Activated naive CD4-positive, alpha-beta T cell treated with anti-CD3 and anti-CD28 coated beads for 36 hours (primary cell): Measurements from ENCODE around the gene RBKS. TPM values are rescaled to one million over a fixed set of nuclear protein-coding genes. Genes with fewer than 3 reads are reported as not detected.

Source experiments
- CTCF ChIA-PET: fragments of 350-600 bp; sonication (Branson Sonifier 250); formaldehyde crosslinking; loops from one replicate; lab custom pipeline; 2021; ENCODE audit warnings: antibody characterized with exemption; lab: Charles Lee
- DNase-seq: peaks from one replicate; pipeline ENCODE4 v3.0.0-alpha.2; 2020
- H3K27ac Mint-ChIP-seq: one replicate; pipeline ENCODE4 v1.8.0; 2021; ENCODE audit warnings: mild to moderate bottlenecking, mixed read lengths
- H3K27me3 Mint-ChIP-seq: one replicate; pipeline ENCODE4 v1.8.0; 2021; ENCODE audit warnings: low read depth, mixed read lengths
- H3K36me3 Mint-ChIP-seq: one replicate; pipeline ENCODE4 v1.8.0; 2021; ENCODE audit warnings: low read depth, mixed read lengths
- H3K4me1 Mint-ChIP-seq: one replicate; pipeline ENCODE4 v1.8.0; 2021; ENCODE audit warnings: low read depth, mixed read lengths
- H3K4me3 Mint-ChIP-seq: one replicate; pipeline ENCODE4 v1.8.0; 2021; ENCODE audit warnings: mild to moderate bottlenecking, moderate library complexity, mixed read lengths
- H3K9me3 Mint-ChIP-seq: one replicate; pipeline ENCODE4 v1.8.0; 2021; ENCODE audit warnings: mixed read lengths
- intact Hi-C: fragments of 100-400 bp; cut with micrococcal nuclease; formaldehyde crosslinking; loops from one replicate; pipeline ENCODE4 v1.15.1; 2023
- total RNA-seq, 2 experiments: library from RNA; stranded (reverse); gene quantifications; one replicate each; pipeline ENCODE4 v1.2.3, GENCODE V29; 2021

The RBKS gene
- total RNA-seq, 2 experiments from 2014 or later = 1.1 to 1.2 TPM

DNA sequence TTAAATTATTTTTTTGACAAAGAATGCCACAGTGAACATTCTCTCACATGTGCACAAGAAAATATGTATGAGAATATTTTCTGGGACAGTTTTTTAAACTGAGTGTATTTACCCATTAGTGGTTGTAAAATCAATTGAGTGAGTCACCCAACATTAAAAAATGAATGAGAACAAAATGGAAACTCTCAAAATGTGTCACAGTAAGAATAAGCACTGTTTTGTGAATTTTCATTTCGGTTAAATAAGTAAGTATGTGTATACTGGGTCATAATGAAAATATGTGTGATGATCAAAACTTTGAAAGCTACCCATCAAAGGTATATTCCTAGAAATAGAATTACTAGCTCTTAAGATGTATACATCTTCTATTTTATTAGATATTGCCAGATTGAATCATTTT lies 11.9 kb upstream of the RBKS start:
- intact Hi-C loops = loop anchor here (1.0 to 5.0 kb wide), 8 partner anchors 12 to 545 kb away; partner anchors contain the start of genes BABAM2 and RBKS
- Mint-ChIP-seq H3K4me3 (no peak overlapping the region), H3K9me3 (no peaks in the 10 kb centered on the region), H3K27me3 (no peaks in the 10 kb centered on the region), H3K27ac (no peak overlapping the region), H3K36me3 (peaks cover 21% of the 10 kb centered on the region), H3K4me1 (peaks cover 54% of the 10 kb centered on the region)
- CTCF ChIA-PET = no interaction called here
- DNase-seq = no peak

DNA sequence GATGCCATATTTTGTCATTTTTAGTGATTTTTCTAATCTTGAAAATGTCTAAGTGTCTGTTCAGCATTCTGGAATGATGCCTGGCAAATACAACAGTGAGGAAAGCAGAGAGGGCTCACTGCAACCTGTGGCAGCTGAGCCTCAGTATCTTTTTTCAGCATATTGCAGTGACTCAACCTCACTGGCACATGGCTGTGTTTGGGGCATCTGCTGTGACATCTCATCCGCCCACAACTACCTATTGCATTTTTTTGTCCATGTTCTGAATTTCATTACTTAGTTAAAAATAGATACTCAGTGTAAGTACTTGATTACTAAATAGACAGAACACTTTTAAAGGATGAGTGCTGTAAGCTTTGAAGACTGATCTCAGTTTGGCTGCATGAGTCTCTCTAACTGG lies 11.0 kb upstream of the RBKS start:
- peak; percentile 42 for DNase-seq
- H3K27me3 Mint-ChIP-seq = no peaks in the 10 kb centered on the region
- CTCF ChIA-PET = interaction anchor here (0.6 kb wide), 1 partner anchor 29 kb away, joined by 3 read pairs; no protein-coding TSS in a partner anchor
- intact Hi-C loops = loop anchor here (5.0 kb wide), 2 partner anchors 76 to 546 kb away; no protein-coding TSS in a partner anchor
- no peak overlapping the region for H3K4me3 Mint-ChIP-seq
- no peak overlapping the region for H3K27ac Mint-ChIP-seq
- peaks cover 29% of the 10 kb centered on the region for H3K36me3 Mint-ChIP-seq
- H3K4me1 Mint-ChIP-seq = peaks cover 58% of the 10 kb centered on the region
- H3K9me3 Mint-ChIP-seq = no peaks in the 10 kb centered on the region

DNA sequence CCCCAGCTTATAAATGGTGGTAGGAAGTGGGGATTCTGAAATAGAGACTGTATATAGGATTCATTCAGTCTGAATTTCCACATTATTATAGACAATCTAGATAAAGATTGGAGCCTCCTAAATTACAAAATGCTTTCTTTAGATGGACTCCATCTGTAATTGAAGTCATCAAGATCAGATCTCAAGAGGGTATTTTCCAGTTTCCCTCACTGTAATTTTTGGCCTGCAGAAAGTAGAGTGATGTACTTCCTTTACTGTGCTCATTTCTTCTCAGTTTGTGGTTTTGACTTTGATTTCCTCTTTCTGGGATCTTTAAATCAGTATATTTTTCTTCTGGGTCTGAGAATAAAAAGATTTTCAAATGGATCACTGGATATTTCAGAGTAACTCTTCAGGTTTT lies 7.5 kb upstream of the RBKS start:
- Mint-ChIP-seq H3K9me3 (no peaks in the 10 kb centered on the region), H3K27me3 (no peaks in the 10 kb centered on the region), H3K4me1 (peaks cover 64% of the 10 kb centered on the region), H3K4me3 (no peak overlapping the region), H3K36me3 (peaks cover 42% of the 10 kb centered on the region), H3K27ac (no peak overlapping the region)
- intact Hi-C loops = no loop called here
- DNase-seq = no peak
- CTCF ChIA-PET = no interaction called here

DNA sequence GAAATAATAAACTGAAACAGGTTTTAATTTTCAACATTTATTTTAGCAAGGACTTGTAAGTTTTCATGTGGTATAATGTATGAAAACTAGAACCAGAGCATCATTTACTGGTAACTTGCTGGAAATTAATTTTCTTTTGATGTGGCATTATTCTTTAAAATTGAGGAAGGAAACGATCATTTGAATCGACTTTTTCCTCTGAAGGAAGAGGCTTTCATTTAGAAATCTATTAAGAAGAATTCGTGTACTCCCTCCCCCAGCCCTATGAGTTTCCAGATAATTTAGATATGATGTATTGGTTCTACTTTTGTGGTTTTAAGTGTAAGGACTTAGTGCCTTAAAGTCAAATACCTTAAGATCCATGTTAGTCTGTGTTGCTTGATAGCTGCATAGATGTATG lies 2.8 kb upstream of the RBKS start:
- H3K27ac Mint-ChIP-seq = no peak overlapping the region
- H3K9me3 Mint-ChIP-seq = no peaks in the 10 kb centered on the region
- peaks cover 65% of the 10 kb centered on the region for H3K4me1 Mint-ChIP-seq
- peaks cover 39% of the 10 kb centered on the region for H3K36me3 Mint-ChIP-seq
- no peak for DNase-seq
- CTCF ChIA-PET = no interaction called here
- intact Hi-C loops = loop anchor here (5.0 kb wide), 3 partner anchors 176 to 519 kb away; no protein-coding TSS in a partner anchor
- no peak overlapping the region for H3K4me3 Mint-ChIP-seq
- H3K27me3 Mint-ChIP-seq = no peaks in the 10 kb centered on the region

DNA sequence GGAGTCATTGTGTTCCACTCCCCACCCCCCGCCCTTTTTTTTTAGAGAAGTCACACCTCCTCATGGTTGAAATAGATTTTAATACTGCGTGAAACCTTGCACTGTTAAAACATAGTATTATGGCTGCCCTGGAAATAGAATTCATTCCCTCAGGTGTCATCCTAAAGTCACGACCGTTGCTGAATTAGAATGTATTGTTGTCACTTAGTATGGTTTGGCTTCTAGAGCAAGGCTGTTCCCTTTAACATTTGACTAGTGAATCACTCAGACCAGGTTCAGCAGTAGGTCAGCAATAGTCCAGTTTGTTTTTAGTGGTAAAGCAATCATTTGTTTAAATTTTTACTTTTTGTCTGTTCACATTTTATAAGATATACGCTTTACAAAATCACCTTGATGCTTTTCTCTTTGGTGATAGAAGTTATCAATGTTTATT lies 1.5 kb upstream of the RBKS start:
- no peak for DNase-seq
- H3K4me3 Mint-ChIP-seq = peak overlapping the region; percentile 96
- peak overlapping the region; percentile 97 for H3K27ac Mint-ChIP-seq
- intact Hi-C loops = loop anchor here (1.0 to 5.0 kb wide), 5 partner anchors 64 to 521 kb away; no protein-coding TSS in a partner anchor
- H3K27me3 Mint-ChIP-seq = no peaks in the 10 kb centered on the region
- peaks cover 30% of the 10 kb centered on the region for H3K36me3 Mint-ChIP-seq
- CTCF ChIA-PET = no interaction called here
- peaks cover 52% of the 10 kb centered on the region for H3K4me1 Mint-ChIP-seq
- no peaks in the 10 kb centered on the region for H3K9me3 Mint-ChIP-seq

DNA sequence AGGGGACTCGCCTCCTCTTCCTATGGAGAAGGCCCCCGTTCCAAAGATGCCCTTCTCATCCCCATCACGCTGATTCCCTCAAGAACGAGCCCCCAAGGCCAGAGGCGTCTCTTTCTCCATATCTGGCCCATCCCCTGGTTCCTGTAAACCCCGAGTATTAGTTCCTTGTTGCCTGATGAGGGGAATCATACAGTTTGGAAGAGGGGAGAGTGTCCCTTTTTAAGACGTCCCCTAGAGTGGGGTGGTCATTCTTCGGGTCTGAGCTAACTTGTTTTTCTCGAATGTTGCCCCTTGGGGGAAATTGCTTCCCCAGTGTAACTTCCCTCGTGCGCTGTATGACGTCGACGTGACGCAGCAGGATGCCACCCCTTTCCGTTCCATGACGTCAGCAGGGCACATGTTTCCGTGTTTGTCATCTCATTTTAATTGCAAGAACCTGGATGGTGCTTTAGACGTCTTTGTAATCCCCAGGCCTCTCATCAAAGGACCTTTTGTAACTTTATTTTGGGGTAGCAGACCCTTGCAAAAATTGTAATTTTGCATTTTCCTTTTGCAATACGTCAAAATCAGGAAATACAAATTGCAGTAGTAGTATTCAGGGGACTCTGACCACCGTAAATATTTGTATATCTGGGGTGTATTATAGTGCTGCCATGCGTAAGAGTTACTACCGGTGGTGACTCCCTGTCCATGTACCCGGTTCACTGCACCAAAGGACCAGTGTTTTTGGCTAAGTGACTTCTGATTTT lies 911 bp upstream of the RBKS start:
- CTCF ChIA-PET = no interaction called here
- H3K27ac Mint-ChIP-seq = peak overlapping the region; percentile 97
- H3K36me3 Mint-ChIP-seq = peaks cover 24% of the 10 kb centered on the region
- no peaks in the 10 kb centered on the region for H3K27me3 Mint-ChIP-seq
- H3K4me3 Mint-ChIP-seq = peak overlapping the region; percentile 96
- no peaks in the 10 kb centered on the region for H3K9me3 Mint-ChIP-seq
- intact Hi-C loops = loop anchor here (1.0 to 5.0 kb wide), 7 partner anchors 11 to 521 kb away; partner anchors contain the start of gene FOSL2
- H3K4me1 Mint-ChIP-seq = peaks cover 47% of the 10 kb centered on the region
- peak; percentile 94 for DNase-seq

DNA sequence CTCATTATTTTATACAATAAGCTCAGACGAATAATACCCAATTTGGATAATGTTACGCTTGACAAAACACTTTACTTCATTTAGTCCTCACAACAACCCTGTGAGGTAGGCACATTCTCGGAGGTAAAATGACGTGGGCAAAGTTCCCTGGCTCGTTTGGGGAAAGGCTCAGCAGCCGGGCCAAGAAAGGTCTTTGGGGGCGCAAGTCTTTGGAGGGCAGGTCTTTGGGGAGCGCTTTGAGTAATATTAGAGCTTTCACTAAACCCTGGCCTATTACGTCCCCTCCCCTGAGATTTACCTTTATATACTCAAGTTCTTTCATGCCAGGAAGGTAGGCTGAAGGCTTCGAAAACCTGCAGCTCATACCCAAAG lies 427 bp downstream of the RBKS start:
- peak; percentile 22 for DNase-seq
- intact Hi-C loops = loop anchor here (1.0 to 5.0 kb wide), 6 partner anchors 13 to 523 kb away; partner anchors contain the start of gene FOSL2
- CTCF ChIA-PET = interaction anchor here (0.9 to 1.4 kb wide), 2 partner anchors 18 to 676 kb away, joined by 3 read pairs; no protein-coding TSS in a partner anchor
- Mint-ChIP-seq H3K27me3 (no peaks in the 10 kb centered on the region), H3K27ac (peak overlapping the region; percentile 97), H3K9me3 (no peaks in the 10 kb centered on the region), H3K4me3 (peak overlapping the region; percentile 96), H3K36me3 (peaks cover 14% of the 10 kb centered on the region), H3K4me1 (peaks cover 46% of the 10 kb centered on the region)

DNA sequence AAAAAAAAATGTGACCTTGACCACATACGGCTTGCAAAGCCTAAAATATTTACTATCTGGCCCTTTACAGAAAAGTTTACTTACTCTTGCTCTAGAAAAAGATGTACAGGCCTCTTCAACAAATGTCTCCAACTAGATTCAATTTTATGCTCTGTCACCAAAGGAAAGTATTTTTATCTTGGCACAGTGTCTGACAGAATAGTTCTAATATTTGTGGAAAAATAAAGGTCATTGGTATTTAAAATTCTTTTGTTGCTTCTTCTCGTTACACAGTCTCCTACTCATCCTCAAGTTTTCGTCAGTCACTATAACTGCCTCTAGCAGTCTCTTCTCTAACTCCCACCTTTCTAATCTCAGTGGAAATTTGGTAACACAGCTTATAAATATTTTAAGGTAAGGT lies 1.4 kb downstream of the RBKS start:
- peaks cover 7% of the 10 kb centered on the region for H3K36me3 Mint-ChIP-seq
- DNase-seq = no peak
- H3K9me3 Mint-ChIP-seq = no peaks in the 10 kb centered on the region
- H3K27me3 Mint-ChIP-seq = no peaks in the 10 kb centered on the region
- H3K4me1 Mint-ChIP-seq = peaks cover 37% of the 10 kb centered on the region
- H3K4me3 Mint-ChIP-seq = no peak overlapping the region
- intact Hi-C loops = no loop called here
- H3K27ac Mint-ChIP-seq = no peak overlapping the region
- CTCF ChIA-PET = interaction anchor here (0.9 kb wide), 1 partner anchor 677 kb away, joined by 3 read pairs; no protein-coding TSS in a partner anchor

DNA sequence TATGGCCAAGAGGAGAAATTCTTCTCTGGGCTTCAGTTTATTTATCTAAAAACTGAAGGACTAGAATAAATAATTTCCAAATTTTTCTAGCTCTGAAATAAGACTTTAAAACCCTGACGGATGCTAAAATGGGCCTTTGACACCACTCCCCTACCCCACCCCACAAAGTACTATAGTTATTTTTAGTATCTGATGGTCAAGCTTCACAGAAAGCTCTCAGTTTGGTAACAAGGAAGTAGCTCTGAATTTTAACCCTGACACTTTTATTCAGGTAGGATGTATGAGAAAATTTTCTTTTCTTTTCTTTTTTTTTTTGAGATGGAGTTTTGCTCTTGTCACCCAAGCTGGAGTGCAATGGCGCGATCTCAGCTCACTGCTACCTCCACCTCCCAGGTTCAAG lies 2.4 kb downstream of the RBKS start:
- peaks cover 7% of the 10 kb centered on the region for H3K36me3 Mint-ChIP-seq
- intact Hi-C loops = no loop called here
- CTCF ChIA-PET = interaction anchor here (0.6 kb wide), 1 partner anchor 70 kb away, joined by 3 read pairs; no protein-coding TSS in a partner anchor
- H3K4me3 Mint-ChIP-seq = no peak overlapping the region
- H3K27ac Mint-ChIP-seq = no peak overlapping the region
- no peak for DNase-seq
- H3K27me3 Mint-ChIP-seq = no peaks in the 10 kb centered on the region
- H3K9me3 Mint-ChIP-seq = no peaks in the 10 kb centered on the region
- peaks cover 29% of the 10 kb centered on the region for H3K4me1 Mint-ChIP-seq

DNA sequence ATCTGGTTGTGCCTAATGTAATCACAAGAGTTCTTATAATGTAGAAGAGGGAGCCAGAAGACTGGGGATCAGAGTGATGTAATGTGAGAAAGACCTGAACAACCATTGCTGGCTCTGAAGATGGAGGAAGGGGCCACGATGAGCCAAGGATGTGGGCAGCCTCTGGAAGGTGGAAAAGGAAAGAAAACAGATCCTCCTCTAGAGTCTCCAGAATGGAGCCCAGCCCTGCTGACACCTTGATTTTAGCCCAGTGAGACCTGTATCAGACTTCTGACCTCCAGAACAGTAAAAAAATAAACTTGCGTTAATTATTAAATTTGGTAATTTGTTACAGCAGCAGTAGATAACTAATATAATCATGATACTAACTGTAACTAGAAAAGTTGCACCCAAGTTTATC lies 3.1 kb downstream of the RBKS start:
- Mint-ChIP-seq H3K27me3 (no peaks in the 10 kb centered on the region), H3K36me3 (peaks cover 7% of the 10 kb centered on the region), H3K4me3 (no peak overlapping the region), H3K4me1 (peaks cover 23% of the 10 kb centered on the region), H3K27ac (no peak overlapping the region), H3K9me3 (no peaks in the 10 kb centered on the region)
- no peak for DNase-seq
- intact Hi-C loops = no loop called here
- CTCF ChIA-PET = no interaction called here

DNA sequence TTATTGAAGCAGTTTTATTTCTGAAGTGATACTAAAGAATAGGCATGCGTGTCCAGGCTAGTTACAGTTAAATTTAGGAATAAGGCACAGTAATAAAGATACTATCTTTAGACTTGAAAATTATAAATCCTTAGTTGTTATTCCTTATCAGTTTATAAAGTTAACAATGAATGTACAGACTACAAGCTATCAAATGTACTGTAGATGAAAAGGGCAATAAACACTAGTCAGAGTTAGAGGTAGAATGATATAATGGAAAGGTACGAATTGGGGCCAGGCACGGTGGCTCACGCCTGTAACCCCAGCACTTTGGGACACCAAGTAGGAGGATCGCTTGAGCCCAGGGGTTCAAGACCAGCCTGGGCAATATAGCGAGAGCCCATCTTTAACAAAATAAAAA lies 3.9 kb downstream of the RBKS start:
- Mint-ChIP-seq H3K36me3 (peaks cover 6% of the 10 kb centered on the region), H3K4me1 (peaks cover 15% of the 10 kb centered on the region), H3K27me3 (no peaks in the 10 kb centered on the region), H3K4me3 (no peak overlapping the region), H3K9me3 (no peaks in the 10 kb centered on the region), H3K27ac (no peak overlapping the region)
- no peak for DNase-seq
- intact Hi-C loops = no loop called here
- CTCF ChIA-PET = no interaction called here

DNA sequence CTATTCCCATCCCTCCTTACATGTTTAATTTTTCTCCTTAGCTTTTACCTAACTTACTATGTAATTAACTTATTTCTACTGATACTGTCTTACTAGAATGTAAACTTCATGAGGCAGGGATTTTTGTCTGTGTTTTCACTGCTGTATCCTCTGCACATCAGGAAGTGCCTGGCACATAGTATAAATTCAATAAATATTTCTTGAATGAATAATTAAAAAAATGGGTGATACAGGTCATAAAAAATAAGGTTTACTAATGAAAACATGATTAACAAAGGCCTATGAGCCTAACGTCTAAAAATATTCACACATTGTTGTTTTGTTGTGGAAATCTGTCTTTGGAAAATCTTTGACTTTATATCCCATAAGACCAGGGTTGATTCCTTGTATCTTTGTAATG lies 4.5 kb downstream of the RBKS start:
- intact Hi-C loops = no loop called here
- no peak overlapping the region for H3K27ac Mint-ChIP-seq

DNA sequence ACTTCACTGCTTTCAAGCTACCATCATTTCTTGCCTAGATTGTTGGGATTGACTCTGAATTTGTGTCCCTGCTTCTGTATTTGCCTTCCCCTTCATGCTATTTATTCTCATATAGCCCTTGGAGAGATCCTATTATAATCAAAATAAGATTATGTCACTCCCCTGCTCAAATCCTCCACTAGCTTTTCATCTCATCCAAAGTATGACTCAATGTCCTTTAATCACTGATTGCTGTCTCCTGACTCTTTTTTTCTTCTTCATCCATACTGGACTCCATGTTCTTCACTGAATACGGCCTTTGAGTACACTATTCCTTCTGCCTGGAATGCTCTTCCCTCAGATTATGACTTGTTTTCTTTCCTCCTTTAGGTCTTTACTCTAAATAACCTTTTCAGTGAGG lies 5.0 kb downstream of the RBKS start:
- no peak overlapping the region for H3K4me3 Mint-ChIP-seq
- no peaks in the 10 kb centered on the region for H3K9me3 Mint-ChIP-seq
- DNase-seq = no peak
- H3K27ac Mint-ChIP-seq = no peak overlapping the region
- CTCF ChIA-PET = no interaction called here
- no peaks in the 10 kb centered on the region for H3K27me3 Mint-ChIP-seq
- H3K36me3 Mint-ChIP-seq = peaks cover 1% of the 10 kb centered on the region
- intact Hi-C loops = no loop called here
- peaks cover 8% of the 10 kb centered on the region for H3K4me1 Mint-ChIP-seq

More for the DNA sequence above, 4.5 kb downstream of the RBKS start:
- peaks cover 3% of the 10 kb centered on the region for H3K36me3 Mint-ChIP-seq
- peaks cover 9% of the 10 kb centered on the region for H3K4me1 Mint-ChIP-seq
- H3K9me3 Mint-ChIP-seq = no peaks in the 10 kb centered on the region
- DNase-seq = no peak
- H3K27me3 Mint-ChIP-seq = no peaks in the 10 kb centered on the region
- CTCF ChIA-PET = no interaction called here
- H3K4me3 Mint-ChIP-seq = no peak overlapping the region
